Measurements from ENCODE around the gene TM7SF3.

GRCh38 chr12:27057543-27057942 is 43.4 kb upstream of the TM7SF3 start:
- TF ChIP-seq CTCF (conservative IDR thresholded peaks at IDR 0.05 in 1 of 2, IDR thresholded peaks at IDR 0.05 in 1 of 2; ENCODE audit: low read depth in 1 of 2, low read length in 2 of 2) (no peak), EZH2 (IDR thresholded peaks at IDR 0.05; ENCODE audit: low read length, missing control alignments) (no peak)

Data from fibroblast of lung (primary cell).